ENCODE results near the gene ARMS2.

Gene ARMS2

GRCh38 chr10:122454603-122455080 lies at the start of gene ARMS2:
ARMS2 (plus strand) TSS chr10:122454653; CDS start chr10:122454728, 75 bp downstream.
- no peak for DNase-seq

- peak in 1 of 2 donors; percentile 50 for DNase-seq
Measured at GRCh38 chr10:122407375-122408125, 46.9 kb upstream of the ARMS2 start.

GRCh38 chr10:122413327-122413726 lies 41.1 kb upstream of the ARMS2 start:
- no peak for DNase-seq

- no peak for DNase-seq
Measured at GRCh38 chr10:122417667-122418066, 36.8 kb upstream of the ARMS2 start.

- no peak for DNase-seq
Measured at GRCh38 chr10:122419016-122419415, 35.4 kb upstream of the ARMS2 start.

GRCh38 chr10:122419876-122420623 lies 34.4 kb upstream of the ARMS2 start:
- no peak for DNase-seq

GRCh38 chr10:122420624-122421007 lies 33.8 kb upstream of the ARMS2 start:
- DNase-seq, result no peak

GRCh38 chr10:122421054-122421625 lies 33.3 kb upstream of the ARMS2 start:
- no peak for DNase-seq

GRCh38 chr10:122421742-122422141 lies 32.7 kb upstream of the ARMS2 start:
- no peak for DNase-seq

- DNase-seq, result peak; percentile 35 to 56
Measured at GRCh38 chr10:122422266-122422989, 32.0 kb upstream of the ARMS2 start.

- no peak for DNase-seq
Measured at GRCh38 chr10:122424059-122424458, 30.4 kb upstream of the ARMS2 start.

- no peak for DNase-seq
Measured at GRCh38 chr10:122426829-122427228, 27.6 kb upstream of the ARMS2 start.

- DNase-seq, result no peak
Measured at GRCh38 chr10:122427280-122427679, 27.2 kb upstream of the ARMS2 start.

GRCh38 chr10:122435212-122435827 lies 19.1 kb upstream of the ARMS2 start:
- DNase-seq, result peak in 1 of 2 donors; percentile 70

GRCh38 chr10:122441961-122442360 lies 12.5 kb upstream of the ARMS2 start:
- no peak for DNase-seq

- DNase-seq, result no peak
Measured at GRCh38 chr10:122445469-122445868, 9.0 kb upstream of the ARMS2 start.

- DNase-seq, result no peak
Measured at GRCh38 chr10:122445904-122446303, 8.5 kb upstream of the ARMS2 start.

GRCh38 chr10:122446668-122447423 lies 7.6 kb upstream of the ARMS2 start:
- DNase-seq, result no peak

- DNase-seq, result no peak
Measured at GRCh38 chr10:122448600-122448999, 5.9 kb upstream of the ARMS2 start.

GRCh38 chr10:122449153-122449552 lies 5.3 kb upstream of the ARMS2 start:
- no peak for DNase-seq

GRCh38 chr10:122450353-122450990 lies 4.0 kb upstream of the ARMS2 start:
- no peak for DNase-seq
